Measurements from ENCODE around the gene AFP. TPM values are rescaled to one million over a fixed set of nuclear protein-coding genes. Genes with fewer than 3 reads are reported as not detected.

Gene AFP
- total RNA-seq, 1 experiment from 2014 or later: not detected

- CTCF ChIA-PET: no interaction called here
- Histone ChIP-seq H3K4me1 (ENCODE audit: insufficient read depth, low read length, poor library complexity, severe bottlenecking) (no peaks in the 10 kb centered on the region), H3K27ac (ENCODE audit: low read depth, low read length, poor library complexity, severe bottlenecking) (no peak overlapping the region), H3K9me3 (ENCODE audit: low read depth, low read length, poor library complexity, severe bottlenecking) (no peaks in the 10 kb centered on the region), H3K27me3 (replicated peaks; ENCODE audit: insufficient read depth, low read depth, low read length, poor library complexity) (no peaks in the 10 kb centered on the region), H3K36me3 (ENCODE audit: insufficient read depth, low read length, poor library complexity, severe bottlenecking) (no peaks in the 10 kb centered on the region), H3K4me3 (ENCODE audit: low read depth, low read length, poor library complexity, severe bottlenecking) (no peak overlapping the region)
- TF ChIP-seq EZH2 (IDR thresholded peaks at IDR 0.05; ENCODE audit: borderline replicate concordance, low read depth, low read length, poor library complexity, severe bottlenecking) (no peak), CTCF (conservative IDR thresholded peaks at IDR 0.05; ENCODE audit: low read depth, low read length) (no peak)
- POLR2A ChIA-PET (ENCODE audit: low non-redundant PET): no interaction called here
- no peak for DNase-seq (ENCODE audit: low spot score)
- intact Hi-C loops (cut with micrococcal nuclease; ENCODE audit: unreplicated experiment): no loop called here
- BruUV-seq (replicated peaks): no TSS peak
Measured at GRCh38 chr4:73470728-73471127, 34.7 kb downstream of the AFP start.

GRCh38 chr4:73477176-73477575 is 41.2 kb downstream of the AFP start:
- Histone ChIP-seq H3K36me3 (ENCODE audit: insufficient read depth, low read length, poor library complexity, severe bottlenecking) (no peaks in the 10 kb centered on the region), H3K27ac (ENCODE audit: low read depth, low read length, poor library complexity, severe bottlenecking) (no peak overlapping the region), H3K9me3 (ENCODE audit: low read depth, low read length, poor library complexity, severe bottlenecking) (no peaks in the 10 kb centered on the region), H3K4me3 (ENCODE audit: low read depth, low read length, poor library complexity, severe bottlenecking) (no peak overlapping the region), H3K27me3 (replicated peaks; ENCODE audit: insufficient read depth, low read depth, low read length, poor library complexity) (no peaks in the 10 kb centered on the region), H3K4me1 (ENCODE audit: insufficient read depth, low read length, poor library complexity, severe bottlenecking) (no peaks in the 10 kb centered on the region)
- DNase-seq (ENCODE audit: low spot score): no peak
- ChIA-PET POLR2A (ENCODE audit: low non-redundant PET) (no interaction called here), CTCF (no interaction called here)
- TF ChIP-seq EZH2 (IDR thresholded peaks at IDR 0.05; ENCODE audit: borderline replicate concordance, low read depth, low read length, poor library complexity, severe bottlenecking): no peak
- TF ChIP-seq CTCF (conservative IDR thresholded peaks at IDR 0.05; ENCODE audit: low read depth, low read length): no peak
- BruUV-seq (replicated peaks): no TSS peak
- intact Hi-C loops (cut with micrococcal nuclease; ENCODE audit: unreplicated experiment): no loop called here

- intact Hi-C loops (cut with micrococcal nuclease; ENCODE audit: unreplicated experiment): no loop called here
- H3K9me3 ChIP-seq (ENCODE audit: low read depth, low read length, poor library complexity, severe bottlenecking): no peaks in the 10 kb centered on the region
- H3K27me3 ChIP-seq (replicated peaks; ENCODE audit: insufficient read depth, low read depth, low read length, poor library complexity): no peaks in the 10 kb centered on the region
- no peak overlapping the region for H3K4me3 ChIP-seq (ENCODE audit: low read depth, low read length, poor library complexity, severe bottlenecking)
- POLR2A ChIA-PET (ENCODE audit: low non-redundant PET): no interaction called here
- TF ChIP-seq EZH2 (IDR thresholded peaks at IDR 0.05; ENCODE audit: borderline replicate concordance, low read depth, low read length, poor library complexity, severe bottlenecking) (no peak), CTCF (conservative IDR thresholded peaks at IDR 0.05; ENCODE audit: low read depth, low read length) (no peak)
- BruUV-seq (replicated peaks): no TSS peak
- DNase-seq (ENCODE audit: low spot score): no peak
- CTCF ChIA-PET: no interaction called here
- no peaks in the 10 kb centered on the region for H3K4me1 ChIP-seq (ENCODE audit: insufficient read depth, low read length, poor library complexity, severe bottlenecking)
- no peaks in the 10 kb centered on the region for H3K36me3 ChIP-seq (ENCODE audit: insufficient read depth, low read length, poor library complexity, severe bottlenecking)
- no peak overlapping the region for H3K27ac ChIP-seq (ENCODE audit: low read depth, low read length, poor library complexity, severe bottlenecking)
Measured at GRCh38 chr4:73479323-73479722, 43.3 kb downstream of the AFP start.

All from A673 (cell line).